Measurements from ENCODE around the gene AQP12B. TPM values are rescaled to one million over a fixed set of nuclear protein-coding genes. Genes with fewer than 3 reads are reported as not detected.

The AQP12B gene
- total and polyA plus RNA-seq, 2 of the 8 experiments (the other 6 are each of a cell fraction or from before 2014, with no cell fraction given) = not detected

DNA sequence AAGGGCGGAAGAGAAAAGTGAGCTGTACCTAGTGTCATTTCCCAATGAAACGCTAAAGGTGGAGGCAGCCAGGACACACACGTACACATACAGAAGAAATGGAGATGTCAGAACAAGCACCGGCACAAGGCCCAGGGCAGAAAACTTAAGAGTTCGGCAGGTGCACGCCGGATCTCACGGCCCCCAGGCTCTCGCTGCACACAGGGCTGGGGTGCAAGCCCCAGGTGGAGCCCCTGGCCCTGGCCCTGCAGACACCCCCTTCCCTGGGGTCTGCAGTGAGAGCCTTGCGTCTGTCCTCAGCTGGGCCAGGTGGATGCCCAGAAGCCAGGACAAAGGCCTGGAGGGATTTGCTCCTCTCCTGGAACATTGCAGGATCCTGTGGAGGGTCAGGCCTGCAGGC lies 45.7 kb upstream of the AQP12B start:
- WGBS, 2 experiments (ENCODE audit: extremely low coverage in 1 of 2, insufficient coverage in 1 of 2, insufficient read length in 1 of 2, insufficient replicate concordance in 2 of 2, low coverage in 1 of 2, low lambda C conversion rate in 2 of 2, missing lambda C conversion rate in 1 of 2) = 93% methylated on average over 9 of the region's 10 CpGs; no CpG with 5 or more reads in 1 of the 2 experiments

More for the DNA sequence above, 45.7 kb upstream of the AQP12B start:
- TF ChIP-seq CBX8 (IDR thresholded peaks at IDR 0.05; ENCODE audit: borderline replicate concordance, low read depth, low read length) (no peak), YY1 (IDR thresholded peaks at IDR 0.05; ENCODE audit: low read depth, low read length) (no peak), SAP30 (IDR thresholded peaks at IDR 0.05; ENCODE audit: insufficient read depth, insufficient replicate concordance, low read length) (no peak), CTCF (IDR thresholded peaks at IDR 0.05; ENCODE audit: control extremely low read depth in 1 of 3, insufficient read depth in 1 of 3, low read depth in 1 of 3, low read length in 3 of 3) (no peak), FOSL1 (IDR thresholded peaks at IDR 0.05; ENCODE audit: insufficient read depth, low read depth, low read length) (no peak), JUND (IDR thresholded peaks at IDR 0.05; ENCODE audit: low read length) (no peak), PHF8 (conservative IDR thresholded peaks at IDR 0.05; ENCODE audit: low read depth, low read length) (no peak), CHD2 (IDR thresholded peaks at IDR 0.05; ENCODE audit: low read length) (no peak), GTF2F1 (IDR thresholded peaks at IDR 0.05; ENCODE audit: borderline replicate concordance, low read depth, low read length) (no peak), TAF7 (optimal IDR thresholded peaks at IDR 0.05; ENCODE audit: borderline replicate concordance, low read depth, low read length) (no peak)
- H2BK5ac ChIP-seq (ENCODE audit: low read depth, low read length) = no peak overlapping the region; the same call in 1 of the 2 replicates
- H3K56ac ChIP-seq (replicated peaks; ENCODE audit: insufficient read length, low read depth, low read length) = no peak overlapping the region
- no peaks in the 10 kb centered on the region; a peak in 1 of 7 replicates for H3K4me1 ChIP-seq (replicated peaks in 1 of 4; ENCODE audit: control insufficient read depth in 3 of 4, insufficient read depth in 4 of 4, low read length in 3 of 4)
- no peak overlapping the region for H3K27ac ChIP-seq (ENCODE audit: low read depth, low read length)
- no peak overlapping the region for H3K14ac ChIP-seq (ENCODE audit: insufficient read length)
- H3K27me3 ChIP-seq (replicated peaks in 1 of 4; ENCODE audit: control insufficient read depth in 3 of 4, extremely low read depth in 1 of 4, insufficient read depth in 3 of 4, low read length in 3 of 4) = no peaks in the 10 kb centered on the region
- H3K23ac ChIP-seq (ENCODE audit: insufficient read length) = no peak overlapping the region
- no peaks in the 10 kb centered on the region for H3K9me3 ChIP-seq (ENCODE audit: insufficient read depth in 2 of 2, low read depth in 1 of 2, low read length in 1 of 2)
- peaks cover 8 to 48% (median 37%) of the 10 kb centered on the region in 4 experiments for H3K36me3 ChIP-seq (ENCODE audit: control insufficient read depth in 2 of 4, insufficient read depth in 4 of 4, low read length in 3 of 4)
- no peaks in the 10 kb centered on the region; the same call in 1 of the 2 replicates for H3K79me1 ChIP-seq (ENCODE audit: low read depth, low read length)
- H2BK20ac ChIP-seq (ENCODE audit: low read length) = no peak overlapping the region
- no peak overlapping the region for H3K4me2 ChIP-seq (ENCODE audit: insufficient read depth in 1 of 2, low read depth in 2 of 2, low read length in 2 of 2)
- H4K20me1 ChIP-seq (replicated peaks in 1 of 2; ENCODE audit: control insufficient read depth in 1 of 2, insufficient read depth in 2 of 2, low read length in 2 of 2) = peaks cover 2 to 11% of the 10 kb centered on the region in 2 experiments
- no peak overlapping the region for H2BK120ac ChIP-seq (replicated peaks; ENCODE audit: low read depth, low read length)
- no peak overlapping the region for H2BK12ac ChIP-seq (ENCODE audit: low read depth, low read length)
- H3K4ac ChIP-seq (replicated peaks; ENCODE audit: insufficient read length, low read depth, low read length) = no peak overlapping the region
- no peak overlapping the region for H2AK5ac ChIP-seq (ENCODE audit: low read depth, low read length)
- no peak overlapping the region for H4K5ac ChIP-seq (ENCODE audit: insufficient read length, low read depth, low read length)
- no peak overlapping the region for H2BK15ac ChIP-seq (ENCODE audit: low read length)
- H4K8ac ChIP-seq (ENCODE audit: extremely low read depth, insufficient read depth, low read length) = no peak overlapping the region
- H3K9ac ChIP-seq (replicated peaks in 1 of 4; ENCODE audit: extremely low read depth in 1 of 4, low read depth in 3 of 4, low read length in 3 of 4) = no peak overlapping the region
- FAIRE-seq (no peak), DNase-seq (ENCODE audit: low read depth in 1 of 2, low spot score in 2 of 2) (no peak)
- no peak overlapping the region for H3K18ac ChIP-seq (ENCODE audit: extremely low read depth, low read length)
- no peak overlapping the region for H2AFZ ChIP-seq (ENCODE audit: low read length)
- no peak overlapping the region for H4K91ac ChIP-seq (replicated peaks; ENCODE audit: insufficient read length, low read length)
- H3K4me3 ChIP-seq (ENCODE audit: extremely low read depth in 1 of 4, insufficient read depth in 2 of 4, low read depth in 3 of 4, low read length in 4 of 4) = no peak overlapping the region
- ChIA-PET CTCF (ENCODE audit: partially characterized antibody) (interaction anchor here (1.2 to 1.9 kb wide), 2 partner anchors 13 to 54 kb away, joined by 5 to 7 read pairs; no protein-coding TSS in a partner anchor), POLR2A (ENCODE audit: partially characterized antibody) (interaction anchor here (0.7 to 3.9 kb wide), 6 partner anchors 13 to 142 kb away, joined by 3 to 19 read pairs (median 6); partner anchors contain the start of gene CAPN10)
- peaks cover 4% of the 10 kb centered on the region; the same call in 1 of the 2 replicates for H3K23me2 ChIP-seq (ENCODE audit: low read depth, low read length)
- H3K79me2 ChIP-seq (ENCODE audit: control insufficient read depth in 1 of 2, insufficient read depth in 2 of 2, low read length in 2 of 2) = no peaks in the 10 kb centered on the region
